Osteocyte (in vitro differentiated cells): ENCODE measurements around the gene KCNQ2. TPM values are rescaled to one million over a fixed set of nuclear protein-coding genes. Genes with fewer than 3 reads are reported as not detected.

Experiments used
- DNase-seq: peaks from one replicate; pipeline ENCODE4 v3.0.0; 2021; ENCODE audit warnings: mixed read lengths; ENCODE audit not compliant: unreplicated experiment; ENCODE audit errors: extremely low spot score
- H3K27ac Mint-ChIP-seq: one replicate; pipeline ENCODE4 v1.8.0; 2021; ENCODE audit warnings: mild to moderate bottlenecking, mixed read lengths; ENCODE audit not compliant: unreplicated experiment
- H3K27me3 Mint-ChIP-seq: one replicate; pipeline ENCODE4 v1.8.0; 2021; ENCODE audit warnings: mixed read lengths; ENCODE audit not compliant: unreplicated experiment
- H3K36me3 Mint-ChIP-seq: one replicate; pipeline ENCODE4 v1.8.0; 2021; ENCODE audit warnings: mixed read lengths; ENCODE audit not compliant: unreplicated experiment
- H3K4me1 Mint-ChIP-seq: one replicate; pipeline ENCODE4 v1.8.0; 2021; ENCODE audit warnings: mixed read lengths; ENCODE audit not compliant: unreplicated experiment
- H3K4me3 Mint-ChIP-seq: one replicate; pipeline ENCODE4 v1.8.0; 2021; ENCODE audit warnings: mild to moderate bottlenecking, moderate library complexity, mixed read lengths; ENCODE audit not compliant: unreplicated experiment
- H3K9me3 Mint-ChIP-seq: one replicate; pipeline ENCODE4 v1.8.0; 2021; ENCODE audit warnings: mixed read lengths; ENCODE audit not compliant: unreplicated experiment
- total RNA-seq: library from RNA; stranded (reverse); gene quantifications from 2 replicates; pipeline ENCODE4 v1.2.1, GENCODE V29; 2021
- TF ChIP-seq, protein P1 (sequence below): fragments of 200-600 bp; sonication (generic); IDR thresholded peaks from 2 replicates; pipeline ENCODE4 v1.5.0; 2021; ENCODE audit warnings: antibody characterized with exemption, mild to moderate bottlenecking, moderate library complexity

Gene KCNQ2
- total RNA-seq, 1 donor from 2014 or later: not detected

DNA sequence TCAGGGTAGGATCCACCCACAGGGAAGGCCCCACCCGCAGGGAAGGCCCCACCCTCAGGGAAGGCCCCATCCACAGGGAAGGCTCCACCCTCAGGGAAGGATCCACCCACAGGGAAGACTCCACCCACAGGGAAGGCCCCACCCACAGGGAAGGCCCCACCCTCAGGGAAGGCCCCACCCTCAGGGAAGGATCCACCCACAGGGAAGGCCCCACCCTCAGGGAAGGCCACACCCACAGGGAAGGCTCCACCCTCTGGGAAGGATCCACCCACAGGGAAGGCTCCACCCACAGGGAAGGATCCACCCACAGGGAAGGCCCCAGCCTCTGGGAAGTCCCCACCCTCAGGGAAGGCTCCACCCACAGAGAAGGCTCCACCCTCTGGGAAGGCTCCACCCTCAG, 40.5 kb downstream of the KCNQ2 start:
- Mint-ChIP-seq H3K27me3 (no peaks in the 10 kb centered on the region), H3K9me3 (no peaks in the 10 kb centered on the region), H3K36me3 (no peaks in the 10 kb centered on the region), H3K4me1 (no peaks in the 10 kb centered on the region), H3K4me3 (no peak overlapping the region), H3K27ac (no peak overlapping the region)
- TF ChIP-seq, protein P1, sequence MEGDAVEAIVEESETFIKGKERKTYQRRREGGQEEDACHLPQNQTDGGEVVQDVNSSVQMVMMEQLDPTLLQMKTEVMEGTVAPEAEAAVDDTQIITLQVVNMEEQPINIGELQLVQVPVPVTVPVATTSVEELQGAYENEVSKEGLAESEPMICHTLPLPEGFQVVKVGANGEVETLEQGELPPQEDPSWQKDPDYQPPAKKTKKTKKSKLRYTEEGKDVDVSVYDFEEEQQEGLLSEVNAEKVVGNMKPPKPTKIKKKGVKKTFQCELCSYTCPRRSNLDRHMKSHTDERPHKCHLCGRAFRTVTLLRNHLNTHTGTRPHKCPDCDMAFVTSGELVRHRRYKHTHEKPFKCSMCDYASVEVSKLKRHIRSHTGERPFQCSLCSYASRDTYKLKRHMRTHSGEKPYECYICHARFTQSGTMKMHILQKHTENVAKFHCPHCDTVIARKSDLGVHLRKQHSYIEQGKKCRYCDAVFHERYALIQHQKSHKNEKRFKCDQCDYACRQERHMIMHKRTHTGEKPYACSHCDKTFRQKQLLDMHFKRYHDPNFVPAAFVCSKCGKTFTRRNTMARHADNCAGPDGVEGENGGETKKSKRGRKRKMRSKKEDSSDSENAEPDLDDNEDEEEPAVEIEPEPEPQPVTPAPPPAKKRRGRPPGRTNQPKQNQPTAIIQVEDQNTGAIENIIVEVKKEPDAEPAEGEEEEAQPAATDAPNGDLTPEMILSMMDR: no peak
- DNase-seq: no peak

- Mint-ChIP-seq H3K4me3 (no peak overlapping the region), H3K27ac (no peak overlapping the region), H3K36me3 (no peaks in the 10 kb centered on the region), H3K9me3 (no peaks in the 10 kb centered on the region), H3K27me3 (no peaks in the 10 kb centered on the region), H3K4me1 (no peaks in the 10 kb centered on the region)
- no peak for DNase-seq
- TF ChIP-seq, protein P1: no peak
Observed at GRCh38 chr20:63430891-63431290, 41.6 kb downstream of the KCNQ2 start.

- TF ChIP-seq, protein P1: no peak
- Mint-ChIP-seq H3K27me3 (no peaks in the 10 kb centered on the region), H3K4me1 (no peaks in the 10 kb centered on the region), H3K27ac (no peak overlapping the region), H3K4me3 (no peak overlapping the region), H3K9me3 (no peaks in the 10 kb centered on the region), H3K36me3 (no peaks in the 10 kb centered on the region)
- no peak for DNase-seq
Observed at GRCh38 chr20:63429992-63430391, 42.5 kb downstream of the KCNQ2 start.

DNA sequence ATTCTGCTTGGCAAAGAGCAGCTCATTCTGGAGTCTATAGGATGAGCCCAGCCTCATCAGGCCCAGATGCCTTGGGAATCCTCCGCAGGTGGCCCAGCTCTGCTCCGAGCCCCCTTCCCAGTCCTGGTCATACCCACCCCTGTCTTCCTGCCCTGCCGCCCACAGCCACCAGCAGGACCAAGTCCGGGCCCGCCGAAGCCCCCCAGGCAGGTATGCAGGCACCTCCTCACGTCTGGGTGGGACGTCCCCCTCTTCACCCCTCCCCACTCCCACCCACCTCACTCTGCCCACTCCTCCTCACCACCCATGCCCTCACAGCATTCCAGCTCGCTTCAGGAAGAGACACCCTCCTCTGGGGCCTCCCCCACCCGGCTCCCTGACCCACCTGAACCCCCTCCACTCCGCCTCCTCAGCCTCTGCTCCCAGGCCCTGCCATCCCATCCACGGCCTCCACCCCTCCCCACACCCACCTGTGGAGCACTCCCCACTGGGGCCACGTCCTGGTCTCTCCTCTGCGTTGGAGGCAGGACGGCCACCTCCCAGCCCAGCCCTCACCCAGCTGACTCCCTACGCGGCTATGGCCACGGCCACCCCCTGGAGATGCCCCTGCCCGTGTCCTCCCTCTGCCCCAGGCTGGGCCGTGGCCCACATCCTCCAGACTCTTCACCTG, 43.4 kb downstream of the KCNQ2 start:
- TF ChIP-seq, protein P1: no peak
- Mint-ChIP-seq H3K36me3 (no peaks in the 10 kb centered on the region), H3K27ac (no peak overlapping the region), H3K4me3 (no peak overlapping the region), H3K9me3 (no peaks in the 10 kb centered on the region), H3K27me3 (no peaks in the 10 kb centered on the region), H3K4me1 (no peaks in the 10 kb centered on the region)
- DNase-seq: no peak

- Mint-ChIP-seq H3K4me1 (no peaks in the 10 kb centered on the region), H3K4me3 (no peak overlapping the region), H3K36me3 (no peaks in the 10 kb centered on the region), H3K27me3 (no peaks in the 10 kb centered on the region), H3K9me3 (no peaks in the 10 kb centered on the region), H3K27ac (no peak overlapping the region)
- TF ChIP-seq, protein P1: no peak
- no peak for DNase-seq
Observed at GRCh38 chr20:63427724-63428330, 44.6 kb downstream of the KCNQ2 start.
